Loucy (cell line): ENCODE measurements around the gene ARHGAP10.

Experiments
- H2AFZ ChIP-seq: fragments of 200-600 bp; sonication (generic); 2 replicates; pipeline ENCODE4 v1.6.0; 2016; ENCODE audit warnings: antibody characterized with exemption, mild to moderate bottlenecking, low read length, moderate library complexity
- H3F3A ChIP-seq: fragments of 200-600 bp; 2 replicates; pipeline ENCODE4 v1.6.0; 2016; ENCODE audit warnings: antibody characterized with exemption, low read depth, mild to moderate bottlenecking
- H3K27me3 ChIP-seq: fragments of 200-600 bp; sonication (generic); 2 replicates; pipeline ENCODE4 v1.6.1; 2014; ENCODE audit warnings: low read length, mild to moderate bottlenecking; ENCODE audit not compliant: insufficient read depth, poor library complexity, severe bottlenecking
- H3K36me3 ChIP-seq: fragments of 200-600 bp; sonication (generic); 2 replicates; pipeline ENCODE4 v1.6.1; 2016; ENCODE audit warnings: low read length; ENCODE audit not compliant: insufficient read depth
- H3K4me1 ChIP-seq: fragments of 200-600 bp; sonication (generic); 2 replicates; pipeline ENCODE4 v1.5.1; 2014; ENCODE audit warnings: low read length, mild to moderate bottlenecking; ENCODE audit not compliant: insufficient read depth, poor library complexity, severe bottlenecking
- H3K4me2 ChIP-seq: fragments of 200-600 bp; sonication (generic); 2 replicates; pipeline ENCODE4 v1.6.0; 2014; ENCODE audit warnings: antibody characterized with exemption, low read length, low read depth, mild to moderate bottlenecking; ENCODE audit not compliant: poor library complexity, severe bottlenecking
- H3K4me3 ChIP-seq: fragments of 200-600 bp; sonication (generic); 2 replicates; pipeline ENCODE4 v1.5.1; 2014; ENCODE audit warnings: low read length, mild to moderate bottlenecking, mixed read lengths; ENCODE audit not compliant: poor library complexity, severe bottlenecking
- H3K79me2 ChIP-seq: fragments of 200-600 bp; sonication (generic); 2 replicates; pipeline ENCODE4 v1.6.1; 2014; ENCODE audit warnings: low read length; ENCODE audit not compliant: insufficient read depth
- H3K9ac ChIP-seq: fragments of 200-600 bp; sonication (generic); 2 replicates; pipeline ENCODE4 v1.6.0; 2014; ENCODE audit warnings: mild to moderate bottlenecking, low read depth, low read length, moderate library complexity; ENCODE audit not compliant: poor library complexity, severe bottlenecking
- H3K9me2 ChIP-seq: fragments of 200-600 bp; sonication (generic); replicated peaks from 2 replicates; pipeline ENCODE4 v1.6.1; 2016; ENCODE audit warnings: low read depth, low read length, mixed read lengths
- H3K9me3 ChIP-seq: fragments of 200-600 bp; sonication (generic); 2 replicates; pipeline ENCODE4 v1.6.1; 2014; ENCODE audit warnings: mild to moderate bottlenecking, antibody characterized with exemption, low read length, low read depth; ENCODE audit not compliant: insufficient read depth
- H4K20me1 ChIP-seq: fragments of 200-600 bp; sonication (generic); 2 replicates; pipeline ENCODE4 v1.6.0; 2014; ENCODE audit warnings: antibody characterized with exemption, low read length, mild to moderate bottlenecking; ENCODE audit not compliant: insufficient read depth, poor library complexity, severe bottlenecking
- CTCF ChIP-seq: fragments of 200-600 bp; sonication (generic); conservative IDR thresholded peaks from 2 replicates; pipeline ENCODE4 v1.5.1; 2014; ENCODE audit warnings: mild to moderate bottlenecking, antibody characterized with exemption, low read length
- EZH2phosphoT487 ChIP-seq: fragments of 200-600 bp; IDR thresholded peaks from 2 replicates; pipeline ENCODE4 v1.6.1; 2018; ENCODE audit warnings: antibody characterized with exemption, mild to moderate bottlenecking, moderate library complexity, borderline replicate concordance

Gene ARHGAP10

GRCh38 chr4:147944249-147944648 lies 212.4 kb downstream of the ARHGAP10 start:
- no peaks in the 10 kb centered on the region for H3F3A ChIP-seq
- peaks cover 27% of the 10 kb centered on the region for H3K4me1 ChIP-seq
- no peaks in the 10 kb centered on the region for H3K79me2 ChIP-seq
- TF ChIP-seq EZH2phosphoT487, result no peak
- no peak for TF ChIP-seq CTCF
- no peak overlapping the region for H3K4me2 ChIP-seq
- H3K36me3 ChIP-seq, result peaks cover 19% of the 10 kb centered on the region
- no peak overlapping the region for H3K9ac ChIP-seq
- no peak overlapping the region for H3K4me3 ChIP-seq
- H4K20me1 ChIP-seq, result no peaks in the 10 kb centered on the region
- H3K27me3 ChIP-seq, result no peaks in the 10 kb centered on the region
- no peak overlapping the region for H2AFZ ChIP-seq
- H3K9me2 ChIP-seq, result no peaks in the 10 kb centered on the region
- H3K9me3 ChIP-seq, result no peaks in the 10 kb centered on the region

- no peaks in the 10 kb centered on the region for H4K20me1 ChIP-seq
- TF ChIP-seq CTCF, result no peak
- TF ChIP-seq EZH2phosphoT487, result no peak
- H3K4me2 ChIP-seq, result no peak overlapping the region
- peaks cover 19% of the 10 kb centered on the region for H3K36me3 ChIP-seq
- no peaks in the 10 kb centered on the region for H3F3A ChIP-seq
- H3K4me1 ChIP-seq, result peaks cover 27% of the 10 kb centered on the region
- no peaks in the 10 kb centered on the region for H3K9me3 ChIP-seq
- H3K9ac ChIP-seq, result no peak overlapping the region
- H3K27me3 ChIP-seq, result no peaks in the 10 kb centered on the region
- H2AFZ ChIP-seq, result no peak overlapping the region
- no peaks in the 10 kb centered on the region for H3K9me2 ChIP-seq
- no peaks in the 10 kb centered on the region for H3K79me2 ChIP-seq
- no peak overlapping the region for H3K4me3 ChIP-seq
Observed at GRCh38 chr4:147944670-147945260, 212.9 kb downstream of the ARHGAP10 start.

- peaks cover 24% of the 10 kb centered on the region for H3K36me3 ChIP-seq
Observed at GRCh38 chr4:147948336-147948735, 216.4 kb downstream of the ARHGAP10 start.

More at GRCh38 chr4:147948336-147948735, 216.4 kb downstream of the ARHGAP10 start:
- Histone ChIP-seq H3K27me3 (no peaks in the 10 kb centered on the region), H3K4me1 (peaks cover 17% of the 10 kb centered on the region), H3K79me2 (no peaks in the 10 kb centered on the region), H3K9me2 (no peaks in the 10 kb centered on the region), H4K20me1 (no peaks in the 10 kb centered on the region), H3K9ac (no peak overlapping the region), H3F3A (no peaks in the 10 kb centered on the region), H3K4me2 (no peak overlapping the region), H3K9me3 (no peaks in the 10 kb centered on the region), H3K4me3 (no peak overlapping the region), H2AFZ (no peak overlapping the region)
- TF ChIP-seq EZH2phosphoT487, result no peak
- no peak for TF ChIP-seq CTCF
